SU-DHL-6 (cell line): Measurements from ENCODE around the gene METTL24.

Source experiments
- EZH2phosphoT487 ChIP-seq: fragments of 200-600 bp; sonication (generic), shearing (Covaris generic); conservative IDR thresholded peaks from 2 replicates; pipeline ENCODE4 v1.6.1; 2018; ENCODE audit warnings: mild to moderate bottlenecking, antibody characterized with exemption, low read length, moderate library complexity, mixed read lengths
- TF ChIP-seq, protein P1 (sequence below): fragments of 200-600 bp; sonication (generic); IDR thresholded peaks from one replicate; pipeline ENCODE4 v1.5.1; 2017; ENCODE audit warnings: antibody characterized with exemption, mild to moderate bottlenecking, low read length, moderate library complexity; ENCODE audit not compliant: insufficient read depth, poor library complexity, severe bottlenecking

DNA sequence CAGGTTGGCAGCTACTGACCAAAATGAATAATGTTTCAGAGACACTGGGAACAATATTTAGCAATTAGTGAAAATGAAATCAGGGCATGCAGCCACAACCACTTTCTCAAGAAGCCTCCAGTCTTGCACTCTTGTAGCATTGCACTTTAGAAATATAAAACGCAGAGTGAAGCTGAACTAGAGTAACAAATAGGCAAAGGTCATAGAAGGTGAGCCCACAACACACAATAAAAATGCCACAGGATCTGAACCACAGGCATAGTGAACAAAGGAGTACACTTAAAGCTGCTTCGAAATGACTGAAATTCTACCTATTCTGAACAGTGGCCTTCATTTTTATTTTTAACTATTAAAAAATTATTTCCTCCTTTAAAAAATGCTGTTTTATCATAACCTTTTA is 32.3 kb upstream of the METTL24 start:
- TF ChIP-seq, protein P1, sequence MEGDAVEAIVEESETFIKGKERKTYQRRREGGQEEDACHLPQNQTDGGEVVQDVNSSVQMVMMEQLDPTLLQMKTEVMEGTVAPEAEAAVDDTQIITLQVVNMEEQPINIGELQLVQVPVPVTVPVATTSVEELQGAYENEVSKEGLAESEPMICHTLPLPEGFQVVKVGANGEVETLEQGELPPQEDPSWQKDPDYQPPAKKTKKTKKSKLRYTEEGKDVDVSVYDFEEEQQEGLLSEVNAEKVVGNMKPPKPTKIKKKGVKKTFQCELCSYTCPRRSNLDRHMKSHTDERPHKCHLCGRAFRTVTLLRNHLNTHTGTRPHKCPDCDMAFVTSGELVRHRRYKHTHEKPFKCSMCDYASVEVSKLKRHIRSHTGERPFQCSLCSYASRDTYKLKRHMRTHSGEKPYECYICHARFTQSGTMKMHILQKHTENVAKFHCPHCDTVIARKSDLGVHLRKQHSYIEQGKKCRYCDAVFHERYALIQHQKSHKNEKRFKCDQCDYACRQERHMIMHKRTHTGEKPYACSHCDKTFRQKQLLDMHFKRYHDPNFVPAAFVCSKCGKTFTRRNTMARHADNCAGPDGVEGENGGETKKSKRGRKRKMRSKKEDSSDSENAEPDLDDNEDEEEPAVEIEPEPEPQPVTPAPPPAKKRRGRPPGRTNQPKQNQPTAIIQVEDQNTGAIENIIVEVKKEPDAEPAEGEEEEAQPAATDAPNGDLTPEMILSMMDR, result no peak
- TF ChIP-seq EZH2phosphoT487, result no peak
